ENCODE measurements around the gene MAD1L1. TPM values are rescaled to one million over a fixed set of nuclear protein-coding genes. Genes with fewer than 3 reads are reported as not detected.

The MAD1L1 gene
- total RNA-seq, 4 donors from 2014 or later: 22.3 to 56.6 (median 35.0) TPM

GRCh38 chr7:2152646-2153045 is 80.1 kb downstream of the MAD1L1 start:
- TF ChIP-seq POLR2AphosphoS5 (IDR thresholded peaks at IDR 0.05): no peak
- no peak for TF ChIP-seq EP300 (IDR thresholded peaks at IDR 0.05)
- no peak for TF ChIP-seq POLR2A (IDR thresholded peaks at IDR 0.05)
- TF ChIP-seq, protein P1, sequence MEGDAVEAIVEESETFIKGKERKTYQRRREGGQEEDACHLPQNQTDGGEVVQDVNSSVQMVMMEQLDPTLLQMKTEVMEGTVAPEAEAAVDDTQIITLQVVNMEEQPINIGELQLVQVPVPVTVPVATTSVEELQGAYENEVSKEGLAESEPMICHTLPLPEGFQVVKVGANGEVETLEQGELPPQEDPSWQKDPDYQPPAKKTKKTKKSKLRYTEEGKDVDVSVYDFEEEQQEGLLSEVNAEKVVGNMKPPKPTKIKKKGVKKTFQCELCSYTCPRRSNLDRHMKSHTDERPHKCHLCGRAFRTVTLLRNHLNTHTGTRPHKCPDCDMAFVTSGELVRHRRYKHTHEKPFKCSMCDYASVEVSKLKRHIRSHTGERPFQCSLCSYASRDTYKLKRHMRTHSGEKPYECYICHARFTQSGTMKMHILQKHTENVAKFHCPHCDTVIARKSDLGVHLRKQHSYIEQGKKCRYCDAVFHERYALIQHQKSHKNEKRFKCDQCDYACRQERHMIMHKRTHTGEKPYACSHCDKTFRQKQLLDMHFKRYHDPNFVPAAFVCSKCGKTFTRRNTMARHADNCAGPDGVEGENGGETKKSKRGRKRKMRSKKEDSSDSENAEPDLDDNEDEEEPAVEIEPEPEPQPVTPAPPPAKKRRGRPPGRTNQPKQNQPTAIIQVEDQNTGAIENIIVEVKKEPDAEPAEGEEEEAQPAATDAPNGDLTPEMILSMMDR (IDR thresholded peaks at IDR 0.05): no peak
- WGBS, 2 donors (ENCODE audit: low coverage in 1 of 2): 96 to 100% methylated on average over 4 to 6 of the region's 9 CpGs
- H3K36me3 ChIP-seq: peaks cover 0 to 15% of the 10 kb centered on the region in 2 donors
- no peaks in the 10 kb centered on the region for H3K27me3 ChIP-seq
- no peak overlapping the region for H3K4me3 ChIP-seq
- H3K4me1 ChIP-seq: peaks cover 0 to 20% (median 10%) of the 10 kb centered on the region in 3 donors
- no peak overlapping the region for H3K27ac ChIP-seq
- H3K9me3 ChIP-seq: no peaks in the 10 kb centered on the region
- ATAC-seq: no peak

GRCh38 chr7:2151801-2152612 is 80.7 kb downstream of the MAD1L1 start:
- TF ChIP-seq EP300 (IDR thresholded peaks at IDR 0.05) (no peak), POLR2A (IDR thresholded peaks at IDR 0.05) (no peak), POLR2AphosphoS5 (IDR thresholded peaks at IDR 0.05) (no peak)
- TF ChIP-seq, protein P1 (IDR thresholded peaks at IDR 0.05): no peak
- Histone ChIP-seq H3K4me1 (peaks cover 0 to 13% (median 4%) of the 10 kb centered on the region in 3 donors), H3K27me3 (no peaks in the 10 kb centered on the region), H3K36me3 (peaks cover 0 to 22% of the 10 kb centered on the region in 2 donors), H3K4me3 (no peak overlapping the region), H3K27ac (no peak overlapping the region), H3K9me3 (no peaks in the 10 kb centered on the region)
- WGBS, 2 donors (ENCODE audit: low coverage in 1 of 2): 100% methylated on average over 3 of the region's 24 CpGs; no CpG with 5 or more reads in 1 of the 2 donors
- ATAC-seq: no peak

GRCh38 chr7:2151237-2151636 is 81.5 kb downstream of the MAD1L1 start:
- WGBS, 2 donors (ENCODE audit: low coverage in 1 of 2): 71 to 78% methylated on average over 1 to 4 of the region's 8 CpGs
- no peaks in the 10 kb centered on the region for H3K27me3 ChIP-seq
- peaks cover 0 to 6% (median 0%) of the 10 kb centered on the region in 3 donors for H3K4me1 ChIP-seq
- no peak for ATAC-seq
- no peaks in the 10 kb centered on the region for H3K9me3 ChIP-seq
- H3K27ac ChIP-seq: no peak overlapping the region
- H3K36me3 ChIP-seq: peaks cover 0 to 29% of the 10 kb centered on the region in 2 donors
- no peak overlapping the region for H3K4me3 ChIP-seq
- TF ChIP-seq POLR2A (IDR thresholded peaks at IDR 0.05): no peak
- TF ChIP-seq POLR2AphosphoS5 (IDR thresholded peaks at IDR 0.05): no peak
- TF ChIP-seq, protein P1 (IDR thresholded peaks at IDR 0.05): no peak
- no peak for TF ChIP-seq EP300 (IDR thresholded peaks at IDR 0.05)

GRCh38 chr7:2150445-2150815 is 82.3 kb downstream of the MAD1L1 start:
- Histone ChIP-seq H3K9me3 (no peaks in the 10 kb centered on the region), H3K36me3 (peaks cover 0 to 37% of the 10 kb centered on the region in 2 donors), H3K27ac (no peak overlapping the region), H3K27me3 (no peaks in the 10 kb centered on the region), H3K4me1 (no peaks in the 10 kb centered on the region), H3K4me3 (no peak overlapping the region)
- WGBS, 2 donors (ENCODE audit: low coverage in 1 of 2): 74% methylated on average over 3 of the region's 10 CpGs; no CpG with 5 or more reads in 1 of the 2 donors
- no peak for ATAC-seq
- TF ChIP-seq, protein P1 (IDR thresholded peaks at IDR 0.05): no peak
- TF ChIP-seq POLR2A (IDR thresholded peaks at IDR 0.05): no peak
- TF ChIP-seq POLR2AphosphoS5 (IDR thresholded peaks at IDR 0.05): no peak
- no peak for TF ChIP-seq EP300 (IDR thresholded peaks at IDR 0.05)
